Measurements from ENCODE around the gene AGAP1.
A peak's percentile ranks its signal among the peaks of the same experiment; 100 is the strongest.

Gene AGAP1

DNA sequence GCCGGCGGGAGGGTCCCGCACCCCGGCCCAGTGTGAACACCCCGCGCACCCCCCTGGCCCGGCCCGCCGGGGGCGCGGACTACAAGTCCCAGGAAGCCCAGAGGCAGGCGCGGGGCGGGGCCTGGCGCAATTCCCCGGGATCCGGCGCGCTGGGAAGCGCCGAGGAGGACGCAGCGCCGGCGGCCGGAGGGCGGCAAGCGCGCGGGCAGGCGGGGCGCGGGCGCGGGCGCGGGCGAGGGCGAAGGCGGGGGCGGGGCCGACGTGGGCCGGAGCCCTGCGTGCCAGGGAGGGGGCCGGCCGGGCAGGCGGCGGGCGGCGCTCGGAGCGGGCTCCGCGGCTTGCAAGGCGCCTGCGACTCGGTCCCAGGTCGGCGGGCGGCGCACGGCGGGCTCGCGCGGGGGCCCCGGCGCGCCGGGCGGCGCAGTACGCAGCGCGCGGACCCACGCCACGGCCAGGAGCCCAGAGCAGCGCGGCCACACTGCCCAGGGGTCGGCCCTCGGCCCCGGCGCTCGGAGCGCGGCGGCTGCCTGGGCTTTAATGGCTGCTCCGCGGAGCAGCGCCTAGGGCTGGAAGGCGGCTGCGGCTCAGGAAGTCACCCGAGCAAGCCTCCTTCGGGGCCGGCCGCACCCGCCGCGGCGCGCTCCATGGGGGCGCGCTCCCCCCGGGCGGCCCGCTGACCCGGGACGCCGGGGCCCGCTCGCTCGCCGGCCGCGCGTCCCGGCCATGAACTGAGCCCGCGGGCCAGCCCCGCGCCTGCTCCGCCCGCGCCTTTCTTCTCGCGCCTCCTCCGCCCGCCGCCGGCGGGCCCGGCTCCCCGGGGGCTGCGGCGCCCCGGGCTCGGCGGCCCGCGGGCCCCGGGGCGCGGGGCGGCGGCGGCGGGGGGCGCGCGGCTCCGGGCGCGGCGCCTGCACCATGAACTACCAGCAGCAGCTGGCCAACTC, at the start of gene AGAP1:
Gene AGAP1, plus strand, starts transcription at position 269 of the 941 bp plus-strand sequence.
- peak; percentile 17 for DNase-seq (ENCODE audit: low spot score)

DNA sequence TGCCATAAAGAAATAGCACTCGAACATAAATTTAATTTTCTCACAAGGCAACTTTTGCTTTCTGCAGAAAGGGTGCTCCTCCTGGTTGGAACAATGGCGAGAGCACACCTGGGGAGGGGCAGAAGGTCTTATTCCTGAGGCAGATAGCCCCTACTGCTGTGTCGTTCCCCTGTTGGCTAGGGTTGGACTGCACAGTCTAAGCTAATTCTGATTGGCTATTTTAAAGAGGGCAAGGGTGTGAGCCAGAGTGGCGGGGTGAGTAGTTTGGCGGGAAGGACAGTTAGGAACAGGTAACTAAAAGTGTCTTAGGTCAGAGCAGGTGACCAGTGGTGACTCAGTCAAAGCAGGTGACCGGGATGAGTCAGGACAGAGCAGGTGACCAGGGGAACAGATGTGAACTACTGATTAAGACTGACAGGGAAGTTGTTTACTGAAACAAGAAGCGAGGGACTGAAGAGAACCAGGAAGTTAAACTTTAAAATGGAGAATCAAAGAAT, 49.7 kb upstream of the AGAP1 start:
- no peak for DNase-seq (ENCODE audit: low spot score)

GRCh38 chr2:235445116-235445515, 48.7 kb upstream of the AGAP1 start:
- no peak for DNase-seq (ENCODE audit: low spot score)

DNA sequence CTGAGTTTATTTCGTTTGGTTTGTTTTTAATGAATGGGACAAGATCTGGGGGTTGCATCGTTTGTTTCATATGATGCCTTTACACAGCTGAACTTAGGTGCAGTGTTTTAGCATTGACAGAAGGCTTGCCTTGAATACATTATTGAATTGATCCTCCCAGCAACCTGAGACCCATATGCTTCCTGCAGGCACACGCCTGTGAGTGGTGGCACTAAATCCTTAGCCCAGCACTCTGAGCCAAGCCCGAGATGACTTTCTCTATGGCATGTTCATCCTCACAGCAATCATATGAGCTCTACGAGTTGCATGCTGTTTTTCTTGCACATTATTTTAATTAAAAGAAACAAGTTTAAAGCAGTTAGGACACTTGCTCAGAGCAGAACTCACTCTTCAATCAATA, 47.8 kb upstream of the AGAP1 start:
- DNase-seq (ENCODE audit: low spot score) = no peak

- no peak for DNase-seq (ENCODE audit: low spot score)
Measured at GRCh38 chr2:235447210-235447609, 46.6 kb upstream of the AGAP1 start.

GRCh38 chr2:235449568-235449967, 44.3 kb upstream of the AGAP1 start:
- no peak for DNase-seq (ENCODE audit: low spot score)

DNA sequence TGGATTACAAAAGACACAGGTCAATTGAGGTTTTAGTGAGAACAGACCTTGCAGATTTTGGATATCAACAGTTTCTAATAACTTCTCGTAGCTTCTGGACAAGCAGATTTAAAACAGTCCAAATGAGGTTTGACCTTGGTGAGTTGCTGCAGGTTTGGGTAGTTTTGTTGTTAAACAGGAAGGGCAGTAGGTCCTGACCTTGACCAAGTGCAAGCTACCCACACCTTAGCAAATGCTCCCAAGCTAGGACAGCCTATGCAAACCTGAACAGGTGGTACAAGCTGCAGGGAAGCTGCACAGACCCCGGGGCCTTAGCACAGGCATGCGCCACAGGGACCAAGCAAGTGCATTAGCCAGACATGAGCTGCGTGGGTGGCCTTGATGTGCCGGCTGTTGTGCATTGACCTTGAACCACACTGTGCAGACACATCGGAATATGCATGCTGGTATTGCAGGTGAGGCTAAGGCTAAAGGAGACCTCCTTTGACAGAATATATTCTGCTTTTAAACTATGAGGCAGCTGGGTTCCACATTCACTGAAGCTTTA, 40.2 kb upstream of the AGAP1 start:
- no peak for DNase-seq (ENCODE audit: low spot score)

DNA sequence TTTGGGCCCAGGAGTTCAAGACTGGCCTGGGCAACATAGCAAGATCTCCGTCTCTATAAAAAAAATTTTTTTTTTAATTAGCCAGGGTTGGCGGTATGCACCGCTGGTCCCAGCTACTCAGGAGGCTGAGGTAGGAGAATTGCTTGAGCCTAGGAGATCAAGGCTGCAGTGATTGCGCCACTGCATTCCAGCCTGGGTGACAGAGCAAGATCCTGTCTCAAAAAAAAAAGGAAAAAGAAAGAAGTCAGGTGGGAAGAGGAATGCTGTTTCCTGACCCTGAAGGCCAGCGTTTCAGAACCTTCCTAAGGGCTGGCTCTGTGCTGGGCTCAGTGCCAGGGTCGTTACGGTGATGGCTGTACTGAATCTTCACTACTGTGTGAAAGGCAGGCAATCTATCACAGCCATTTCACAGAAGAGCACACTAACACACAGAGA, 35.0 kb upstream of the AGAP1 start:
- DNase-seq (ENCODE audit: low spot score) = no peak

DNA sequence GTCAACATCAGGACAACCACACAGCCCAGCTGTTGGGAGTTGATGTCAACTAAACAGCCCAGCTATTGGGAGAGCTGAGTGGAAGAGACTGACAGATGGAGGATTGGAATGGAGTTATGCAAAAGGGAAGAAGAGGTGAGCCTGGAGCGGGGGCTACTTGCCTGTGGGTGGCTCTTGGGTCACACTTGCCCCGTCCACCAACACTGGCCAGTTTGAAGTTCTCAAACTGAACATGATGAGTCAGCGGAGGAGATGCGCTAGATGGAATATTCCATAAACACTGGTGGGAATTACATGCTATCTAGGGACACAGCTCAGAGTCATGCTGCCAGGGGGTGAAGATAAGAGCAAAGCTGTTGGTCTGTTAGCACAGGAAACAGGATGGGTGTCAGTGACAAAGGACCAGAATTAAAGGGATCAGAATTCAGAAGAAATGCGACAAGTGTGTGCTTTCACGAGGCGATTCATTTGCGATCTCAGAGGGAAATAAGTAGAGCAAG, 33.2 kb upstream of the AGAP1 start:
- DNase-seq (ENCODE audit: low spot score) = no peak

DNA sequence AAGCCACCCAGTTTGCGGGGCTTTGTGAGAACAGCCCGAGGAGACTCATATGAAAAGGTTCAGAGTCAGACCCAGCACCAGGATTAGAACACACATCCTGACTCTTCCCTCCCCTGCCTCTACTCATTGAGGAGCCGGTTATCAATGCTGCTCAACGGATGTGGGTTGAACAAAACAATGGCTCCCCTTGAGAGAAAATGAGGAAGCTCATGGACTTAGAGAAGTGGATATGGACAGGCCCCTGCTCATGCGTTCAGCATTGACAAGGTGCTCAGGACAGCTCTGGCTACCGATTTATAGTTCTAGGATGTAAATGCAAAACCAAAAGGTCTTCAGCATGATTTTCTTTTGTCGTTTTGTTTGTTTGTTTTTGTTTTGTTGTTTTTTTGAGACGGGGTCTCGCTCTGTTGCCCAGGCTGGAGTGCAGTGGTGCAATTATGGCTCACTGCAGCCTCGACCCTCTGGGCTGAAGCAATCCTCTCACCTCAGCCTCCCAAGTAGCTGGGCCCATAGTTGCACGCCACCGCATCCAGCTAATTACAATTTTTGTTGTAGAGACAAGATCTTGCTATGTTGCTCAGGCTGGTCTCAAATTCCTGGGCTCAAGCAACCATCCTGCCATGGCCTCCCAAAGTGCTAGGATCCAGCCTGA, 32.0 kb upstream of the AGAP1 start:
- DNase-seq (ENCODE audit: low spot score) = no peak

DNA sequence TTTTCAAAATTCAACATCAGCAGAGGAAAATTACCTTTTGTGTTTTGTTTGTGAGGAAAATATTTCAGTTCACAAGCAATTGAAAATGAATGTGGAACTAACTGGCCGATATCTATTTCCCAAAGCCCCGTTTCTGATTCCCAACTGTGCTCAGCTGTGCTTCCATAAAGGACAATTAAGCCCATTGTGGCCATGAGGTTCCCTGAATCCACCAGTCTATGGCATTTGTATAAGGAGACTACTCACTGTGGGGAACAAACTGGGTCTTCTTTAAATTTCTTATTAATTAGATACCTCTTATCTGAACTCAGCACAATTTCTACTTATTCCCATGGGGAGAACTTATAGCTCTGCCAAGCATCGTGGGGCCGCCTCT, 31.4 kb upstream of the AGAP1 start:
- no peak for DNase-seq (ENCODE audit: low spot score)

DNA sequence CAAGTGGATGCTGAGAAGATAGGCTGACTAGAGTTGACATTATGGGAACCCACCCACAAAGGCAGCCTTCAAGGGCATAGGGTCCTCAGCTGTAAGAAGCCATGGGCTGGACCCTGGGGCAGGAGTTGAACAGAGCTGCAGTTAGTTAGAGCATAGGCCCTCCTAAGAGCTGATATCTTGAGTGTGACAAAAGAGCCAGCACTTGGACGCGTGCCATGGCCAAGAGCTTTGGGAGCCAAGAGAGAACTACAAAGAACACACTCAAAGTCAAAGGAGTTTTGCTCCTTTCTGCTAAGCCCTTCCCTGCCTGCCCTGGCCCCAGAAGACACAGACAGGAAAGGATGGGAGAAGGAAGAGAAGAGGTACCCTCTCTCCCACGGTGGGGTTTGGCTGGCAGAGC, 29.9 kb upstream of the AGAP1 start:
- DNase-seq (ENCODE audit: low spot score) = no peak

DNA sequence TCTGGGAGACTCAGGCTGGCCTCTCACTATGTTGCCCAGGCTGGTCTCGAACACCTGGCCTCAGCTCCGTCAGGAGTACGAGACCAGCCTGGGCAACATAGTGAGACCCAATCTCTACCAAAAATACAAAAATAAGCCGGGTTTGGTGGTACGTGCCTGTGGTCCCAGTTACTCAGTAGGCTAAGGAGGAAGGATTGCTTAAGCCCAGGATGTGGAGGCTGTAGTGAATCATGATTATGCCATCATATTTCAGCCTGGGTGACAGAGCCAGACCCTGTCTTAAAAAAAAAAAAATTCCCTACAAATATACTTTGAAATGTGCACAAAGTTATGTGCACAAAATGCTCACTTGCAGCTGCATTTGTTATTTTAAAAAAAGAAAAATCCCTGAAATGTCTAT, 26.3 kb upstream of the AGAP1 start:
- DNase-seq (ENCODE audit: low spot score) = no peak

- DNase-seq (ENCODE audit: low spot score) = no peak
Measured at GRCh38 chr2:235468978-235469655, 24.7 kb upstream of the AGAP1 start.

- no peak for DNase-seq (ENCODE audit: low spot score)
Measured at GRCh38 chr2:235471186-235471747, 22.6 kb upstream of the AGAP1 start.

- DNase-seq (ENCODE audit: low spot score) = no peak
Measured at GRCh38 chr2:235472443-235472842, 21.4 kb upstream of the AGAP1 start.

- DNase-seq (ENCODE audit: low spot score) = no peak
Measured at GRCh38 chr2:235478609-235479008, 15.2 kb upstream of the AGAP1 start.

GRCh38 chr2:235479604-235480003, 14.2 kb upstream of the AGAP1 start:
- DNase-seq (ENCODE audit: low spot score) = no peak

DNA sequence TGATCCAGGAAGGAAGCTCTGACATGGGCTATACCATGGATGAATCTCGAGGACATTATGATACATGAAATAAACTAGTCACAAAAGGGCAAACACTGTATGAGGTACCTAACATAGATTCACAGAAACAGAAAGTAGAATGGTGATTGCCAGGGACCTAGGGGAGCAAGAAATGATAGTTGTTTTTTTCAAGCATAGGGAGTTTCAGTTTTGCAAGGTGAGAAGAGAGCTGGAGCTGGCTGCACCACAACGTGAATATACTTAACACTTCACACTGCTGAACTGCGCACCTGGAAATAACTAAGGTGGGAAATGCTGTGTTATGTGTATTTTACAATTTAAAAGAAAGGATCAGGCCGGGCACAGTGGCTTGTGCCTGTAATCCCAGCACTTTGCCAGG, 13.2 kb upstream of the AGAP1 start:
- DNase-seq (ENCODE audit: low spot score) = no peak

- no peak for DNase-seq (ENCODE audit: low spot score)
Measured at GRCh38 chr2:235483313-235483712, 10.5 kb upstream of the AGAP1 start.

GRCh38 chr2:235485362-235485761, 8.5 kb upstream of the AGAP1 start:
- DNase-seq (ENCODE audit: low spot score) = no peak

GRCh38 chr2:235486729-235487128, 7.1 kb upstream of the AGAP1 start:
- no peak for DNase-seq (ENCODE audit: low spot score)

Data from activated CD4-positive, alpha-beta T cell treated with anti-CD3 and anti-CD28 coated beads, Interleukin-2, Interleukin-4, amounts not matched to agents 100 ng/mL and 50 ng/mL, durations not matched to agents 16 hours and 8 hours (primary cell).